ENCODE results near the gene SEMA3B.
A peak's percentile ranks its signal among the peaks of the same experiment; 100 is the strongest.
"Not testable (repeated sequence)": the region's sequence is repeated elsewhere in the genome, so short reads cannot be mapped to it uniquely, and the experiment has no call there.

SEMA3B gene

DNA sequence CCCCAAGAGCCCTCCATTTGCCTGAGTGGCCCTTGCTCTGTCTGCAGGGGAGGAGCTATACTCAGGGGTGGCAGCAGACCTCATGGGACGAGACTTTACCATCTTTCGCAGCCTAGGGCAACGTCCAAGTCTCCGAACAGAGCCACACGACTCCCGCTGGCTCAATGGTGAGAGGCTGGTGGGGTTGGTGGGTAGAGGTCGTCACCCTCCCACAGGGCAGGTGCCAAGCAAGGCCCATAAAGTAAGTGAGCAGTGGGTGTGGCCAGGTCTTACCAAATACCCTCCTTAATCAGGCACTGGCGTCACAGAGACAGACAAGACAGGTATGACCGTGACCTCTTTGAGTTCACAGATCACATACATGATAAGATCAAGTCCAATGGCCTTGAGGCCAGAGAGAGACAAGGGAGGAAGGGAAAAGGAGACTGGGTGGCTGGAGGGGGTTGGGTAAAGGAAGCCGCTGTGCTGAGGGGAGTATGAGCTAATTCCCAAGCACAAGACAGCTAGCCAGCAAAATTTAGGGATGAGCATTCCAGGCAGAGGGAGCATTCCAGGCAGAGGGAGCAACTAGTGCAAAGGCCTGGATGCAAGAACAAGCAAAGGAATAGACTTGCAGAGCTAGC is 2.5 kb downstream of the SEMA3B start:
- no peak for DNase-seq (ENCODE audit: low read depth in 1 of 2, low spot score in 1 of 2)

DNA sequence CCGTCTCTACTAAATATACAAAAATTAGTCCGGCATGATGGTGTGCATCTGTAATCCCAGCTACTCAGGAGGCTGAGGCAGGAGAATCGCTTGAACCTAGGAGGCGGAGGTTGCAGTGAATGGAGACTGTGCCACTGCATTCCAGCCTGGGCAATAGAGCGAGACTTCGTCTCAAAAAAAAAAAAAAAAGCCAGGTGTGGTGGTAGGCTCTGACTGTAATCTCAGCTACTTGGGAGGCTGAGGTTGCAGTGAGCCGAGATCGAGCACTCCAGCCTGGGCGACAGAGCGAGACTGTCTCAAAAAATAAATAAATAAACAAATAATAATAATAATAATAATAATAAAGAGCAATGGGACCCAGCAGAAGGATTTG is 3.6 kb downstream of the SEMA3B start:
- not testable (repeated sequence) for DNase-seq (ENCODE audit: low read depth in 1 of 2, low spot score in 1 of 2)

GRCh38 chr3:50272911-50273688 is 4.2 kb downstream of the SEMA3B start:
- DNase-seq (ENCODE audit: low read depth in 1 of 2, low spot score in 1 of 2): peak; percentile 68 to 87

DNA sequence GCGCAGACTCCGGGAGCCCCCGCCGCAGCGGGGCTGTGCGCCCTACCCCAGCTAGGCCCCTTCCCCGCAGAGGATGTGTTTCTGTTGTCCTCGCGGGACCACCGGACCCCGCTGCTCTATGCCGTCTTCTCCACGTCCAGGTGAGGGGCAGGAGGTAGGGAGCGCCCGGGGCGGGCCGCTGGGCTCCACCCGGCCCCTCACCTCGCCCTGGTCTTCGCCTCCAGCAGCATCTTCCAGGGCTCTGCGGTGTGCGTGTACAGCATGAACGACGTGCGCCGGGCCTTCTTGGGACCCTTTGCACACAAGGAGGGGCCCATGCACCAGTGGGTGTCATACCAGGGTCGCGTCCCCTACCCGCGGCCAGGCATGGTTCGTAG is 4.7 kb downstream of the SEMA3B start:
- DNase-seq (ENCODE audit: low read depth in 1 of 2, low spot score in 1 of 2): no peak

- peak; percentile 54 to 55 for DNase-seq (ENCODE audit: low read depth in 1 of 2, low spot score in 1 of 2)
Measured at GRCh38 chr3:50274371-50275104, 5.6 kb downstream of the SEMA3B start.

GRCh38 chr3:50275141-50275995 is 6.4 kb downstream of the SEMA3B start:
- no peak for DNase-seq (ENCODE audit: low read depth in 1 of 2, low spot score in 1 of 2)

GRCh38 chr3:50275996-50276761 is 7.2 kb downstream of the SEMA3B start:
- no peak for DNase-seq (ENCODE audit: low read depth in 1 of 2, low spot score in 1 of 2)

DNA sequence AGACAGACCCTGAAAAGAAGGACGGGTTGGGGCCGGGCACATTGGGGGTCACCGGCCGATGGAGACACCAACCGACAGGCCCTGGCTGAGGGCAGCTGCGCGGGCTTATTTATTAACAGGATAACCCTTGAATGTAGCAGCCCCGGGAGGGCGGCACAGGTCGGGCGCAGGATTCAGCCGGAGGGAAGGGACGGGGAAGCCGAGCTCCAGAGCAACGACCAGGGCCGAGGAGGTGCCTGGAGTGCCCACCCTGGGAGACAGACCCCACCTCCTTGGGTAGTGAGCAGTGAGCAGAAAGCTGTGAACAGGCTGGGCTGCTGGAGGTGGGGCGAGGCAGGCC is 7.8 kb downstream of the SEMA3B start:
- DNase-seq (ENCODE audit: low read depth in 1 of 2, low spot score in 1 of 2): no peak

DNA sequence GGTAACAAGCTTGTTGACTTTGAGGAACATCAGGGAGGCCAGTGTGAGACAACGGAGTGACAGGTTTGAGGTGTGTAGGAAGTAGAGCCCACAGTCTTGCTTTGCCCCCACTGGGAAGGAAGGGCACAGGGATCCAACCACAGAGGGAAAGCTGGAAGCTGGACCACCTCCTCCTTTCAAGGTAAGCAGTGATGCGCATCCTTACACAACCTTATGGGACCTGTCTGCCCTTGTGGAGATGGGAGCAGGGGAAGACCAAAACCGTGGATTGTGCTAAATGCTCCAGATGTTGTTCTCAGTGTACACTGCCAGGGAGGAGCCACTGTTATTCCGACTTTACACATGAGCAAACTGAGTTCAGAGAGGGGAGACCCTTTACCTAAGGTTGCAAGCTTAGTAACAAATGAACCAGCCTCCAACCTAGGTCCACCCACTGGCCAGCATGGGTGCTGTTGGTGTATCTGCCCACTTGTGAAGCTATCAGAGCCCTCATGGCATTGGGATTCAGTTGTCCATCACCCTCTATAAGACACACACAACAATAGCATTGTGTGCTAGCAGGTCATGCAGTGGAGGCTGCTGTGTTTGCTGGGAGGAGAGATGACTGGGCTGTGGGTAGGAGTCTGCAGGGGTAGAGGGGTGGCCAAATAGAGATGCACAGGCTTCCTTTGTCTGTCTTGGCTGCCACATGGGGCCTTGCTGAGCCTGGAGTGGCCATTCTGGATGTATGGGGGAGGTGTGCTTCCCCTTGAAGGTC is 9.4 kb downstream of the SEMA3B start:
- DNase-seq (ENCODE audit: low read depth in 1 of 2, low spot score in 1 of 2): no peak

DNA sequence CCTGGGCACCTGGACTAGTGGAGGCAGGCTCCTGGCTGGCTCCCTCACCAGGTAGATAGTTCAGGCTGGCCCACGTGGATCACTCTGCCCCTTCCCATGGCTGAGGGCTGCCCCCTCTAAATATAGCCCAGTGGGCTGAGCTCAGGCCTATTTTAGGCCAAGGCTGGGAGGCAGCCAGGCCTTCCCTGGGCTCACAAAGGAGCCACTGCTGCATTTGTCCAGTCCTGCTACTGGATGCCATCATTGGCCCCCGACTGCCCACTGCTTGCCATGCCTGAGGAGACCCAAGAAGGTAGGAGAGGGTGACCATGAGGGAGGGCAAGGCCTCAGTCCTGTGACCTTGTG is 9.9 kb downstream of the SEMA3B start, which contains the start of gene LSMEM2:
Gene LSMEM2, plus strand, starts transcription at position 208 of the 345 bp plus-strand sequence. Its CDS starts 27 bp downstream, at position 235.
- DNase-seq (ENCODE audit: low read depth in 1 of 2, low spot score in 1 of 2): no peak

- no peak for DNase-seq (ENCODE audit: low read depth in 1 of 2, low spot score in 1 of 2)
Measured at GRCh38 chr3:50279255-50280016, 10.5 kb downstream of the SEMA3B start.

- not testable (repeated sequence) for DNase-seq (ENCODE audit: low read depth in 1 of 2, low spot score in 1 of 2)
Measured at GRCh38 chr3:50284121-50284520, 15.2 kb downstream of the SEMA3B start.

DNA sequence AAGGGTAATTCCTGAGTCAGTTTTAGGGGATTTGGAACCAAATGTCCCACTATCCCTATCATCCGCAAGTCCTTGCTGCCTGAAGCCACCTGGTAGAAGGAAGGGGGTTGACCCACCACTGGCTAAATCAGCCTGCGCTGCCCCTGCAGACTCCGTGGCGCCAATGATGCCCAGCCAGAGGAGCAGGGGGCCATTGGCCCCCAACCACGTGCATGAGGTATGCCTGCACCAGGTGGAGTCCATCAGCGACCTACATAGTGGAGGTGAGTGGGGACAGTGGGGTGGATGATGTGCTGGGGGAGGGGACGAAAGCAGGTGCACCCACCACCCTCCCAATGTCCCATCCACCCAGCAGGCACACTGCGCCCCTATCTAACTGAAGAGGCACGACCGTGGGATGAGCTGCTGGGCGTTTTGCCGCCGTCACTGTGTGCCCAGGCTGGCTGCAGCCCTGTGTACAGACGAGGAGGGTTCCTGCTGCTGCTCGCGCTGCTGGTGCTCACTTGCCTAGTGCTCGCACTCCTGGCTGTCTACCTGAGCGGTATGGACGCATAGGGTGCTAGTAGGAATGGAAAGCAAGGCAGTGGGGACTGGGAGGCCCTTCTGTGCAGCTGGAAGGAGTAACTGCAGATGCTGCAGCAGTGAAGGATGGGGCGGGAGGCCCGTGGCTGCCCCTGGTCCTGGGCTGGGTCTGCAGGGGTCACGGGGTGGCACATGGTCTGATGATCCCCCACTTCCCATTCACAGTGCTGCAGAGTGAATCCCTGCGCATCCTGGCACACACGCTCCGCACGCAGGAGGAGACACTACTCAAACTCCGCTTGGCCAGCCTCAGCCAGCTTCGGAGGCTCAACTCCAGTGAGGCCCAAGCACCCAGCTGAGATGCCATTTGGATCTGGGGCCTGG is 17.6 kb downstream of the SEMA3B start:
- no peak for DNase-seq (ENCODE audit: low read depth in 1 of 2, low spot score in 1 of 2)

- DNase-seq (ENCODE audit: low read depth in 1 of 2, low spot score in 1 of 2): no peak
Measured at GRCh38 chr3:50287262-50287661, 18.3 kb downstream of the SEMA3B start.

DNA sequence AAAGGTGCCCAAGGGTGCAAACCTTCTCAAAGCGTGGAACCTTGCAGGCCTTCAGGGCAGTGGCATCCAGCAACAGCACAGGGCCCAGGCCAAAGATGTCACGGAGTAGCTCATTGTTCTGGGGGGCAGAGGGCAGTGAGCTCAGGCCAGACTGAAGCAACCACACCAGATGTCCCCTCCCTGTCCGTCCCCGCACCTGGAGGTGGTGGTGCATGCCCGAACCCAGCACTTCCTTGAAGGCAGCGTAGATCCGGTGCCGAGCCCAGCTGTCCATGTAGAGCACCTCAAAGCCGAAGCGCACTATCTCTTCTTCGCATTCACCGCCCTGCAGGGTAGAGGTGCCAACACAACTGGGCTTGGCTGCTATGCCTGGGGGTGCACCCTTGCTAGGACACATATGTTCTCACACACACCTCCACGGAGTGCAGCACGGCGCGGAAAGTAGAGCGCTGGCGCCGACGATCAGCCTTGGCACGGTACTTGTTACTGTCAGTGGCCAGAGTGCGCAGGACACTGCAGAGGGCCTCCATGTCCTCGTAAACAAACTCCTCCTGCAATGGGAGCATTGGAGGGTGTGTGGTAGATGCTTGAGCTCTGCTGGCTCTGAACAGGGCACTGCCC is 19.6 kb downstream of the SEMA3B start:
- DNase-seq (ENCODE audit: low read depth in 1 of 2, low spot score in 1 of 2): no peak

DNA sequence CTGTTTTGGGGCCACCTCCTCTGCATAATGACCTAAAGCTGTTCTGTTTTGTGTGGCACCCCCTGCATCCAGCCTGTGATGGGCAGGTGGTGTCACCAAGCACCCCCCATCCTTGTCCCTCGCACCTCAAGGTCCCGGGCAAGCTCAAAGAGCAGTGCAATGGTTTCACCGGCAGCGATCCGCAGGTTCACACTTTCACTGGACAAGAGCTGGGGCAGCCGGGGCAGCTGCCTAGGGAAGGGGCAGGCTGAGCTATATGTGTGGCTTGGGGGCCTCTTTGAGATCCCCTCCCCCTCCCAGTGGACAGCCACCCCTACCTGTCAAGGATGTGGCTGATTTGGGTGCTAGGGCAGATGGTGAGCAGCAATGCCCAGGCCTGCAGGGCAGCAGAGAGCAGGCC is 20.2 kb downstream of the SEMA3B start:
- no peak for DNase-seq (ENCODE audit: low read depth in 1 of 2, low spot score in 1 of 2)

- DNase-seq (ENCODE audit: low read depth in 1 of 2, low spot score in 1 of 2): no peak
Measured at GRCh38 chr3:50290161-50290641, 21.3 kb downstream of the SEMA3B start.

Measured in stimulated activated CD4-positive, alpha-beta T cell treated with anti-CD3 and anti-CD28 coated beads, Interleukin-15, amount 100 ng/mL, for 1 hour (primary cell).